K562 (cell line): ENCODE measurements around the gene CCDC85C. TPM values are rescaled to one million over a fixed set of nuclear protein-coding genes. Genes with fewer than 3 reads are reported as not detected.
A peak's percentile ranks its signal among the peaks of the same experiment; 100 is the strongest.

Experiments used
- ATAC-seq: fragments of 200-7000 bp; cut with Tn5 transposase; 3 replicates; pipeline ENCODE4 v1.9.1; 2020; ENCODE audit warnings: moderate library complexity
- BruUV-seq: library from RNA; stranded (reverse); fragments of 400-500 nt; replicated peaks from 2 replicates; lab custom pipeline; 2021; lab: Mats Ljungman, UMichigan
- CTCF ChIA-PET: fragments of 300-600 bp; formaldehyde crosslinking; extraction: SDS; loops from one replicate; lab custom pipeline; 2021; ENCODE audit warnings: low intra/inter-chr PET ratio; lab: Yijun Ruan, JAX
- POLR2A ChIA-PET: fragments of 300-600, 350-650 bp; sonication (Branson Sonifier 250); formaldehyde crosslinking; extraction: SDS; loops from one replicate; lab custom pipeline; 2021; ENCODE audit warnings: antibody characterized with exemption, inconsistent platforms; lab: Yijun Ruan, JAX
- DNase-seq, 4 experiments: peaks; one replicate each; pipeline versions ENCODE4 v3.0.0 to v3.0.0-alpha.2; 2011 to 2018; ENCODE audit warnings: low spot score in 3 of 4, mixed read lengths in 3 of 4; ENCODE audit errors: extremely low read depth in 1 of 4
- FAIRE-seq: peaks from 2 replicates; lab custom pipeline; 2011; peaks lifted over from hg19 to GRCh38; lab: Jason Lieb, UNC
- H2AFZ ChIP-seq: 2 replicates; pipeline ENCODE4 v1.6.0; 2011; ENCODE audit warnings: low read depth, low read length, control low read depth, inconsistent platforms
- H3K27ac ChIP-seq: fragments of 200-600 bp; 3 replicates; pipeline ENCODE4 v1.8.0; 2011; ENCODE audit warnings: low read depth, mild to moderate bottlenecking, control low read depth, inconsistent platforms, low read length, moderate library complexity, mixed read lengths; ENCODE audit errors: extremely low read depth
- H3K27me3 ChIP-seq, 2 experiments: fragments of 300-600 bp in 1 of 2; 2 replicates in 1 of 2; 3 replicates in 1 of 2; pipeline versions ENCODE4 v1.6.0 to v1.8.0; 2011; ENCODE audit warnings: inconsistent platforms in 2 of 2, low read length in 2 of 2, mild to moderate bottlenecking in 1 of 2, mixed read lengths in 1 of 2, moderate library complexity in 1 of 2; ENCODE audit not compliant: control insufficient read depth in 2 of 2, insufficient read depth in 2 of 2
- H3K36me3 ChIP-seq: fragments of 300-600 bp; 3 replicates; pipeline ENCODE4 v1.8.0; 2011; ENCODE audit warnings: mild to moderate bottlenecking, low read length, inconsistent platforms; ENCODE audit not compliant: control insufficient read depth, insufficient read depth
- H3K4me1 ChIP-seq, 2 experiments: fragments of 200-600 bp in 1 of 2; replicated peaks in 1 of 2; 2 replicates in 1 of 2; 3 replicates in 1 of 2; pipeline versions ENCODE4 v1.5.1 to v1.8.0; 2011; ENCODE audit warnings: inconsistent platforms in 2 of 2, low read length in 2 of 2, mild to moderate bottlenecking in 1 of 2, mixed read lengths in 1 of 2, moderate library complexity in 1 of 2; ENCODE audit not compliant: control insufficient read depth in 2 of 2, insufficient read depth in 2 of 2
- H3K4me2 ChIP-seq: 2 replicates; pipeline ENCODE4 v1.6.1; 2011; ENCODE audit warnings: low read length, control low read depth, inconsistent platforms, mixed read lengths; ENCODE audit not compliant: insufficient read depth
- H3K4me3 ChIP-seq: fragments of 200-600 bp; sonication (generic), shearing (Covaris generic); 2 replicates; pipeline ENCODE4 v1.5.1; 2016; ENCODE audit warnings: control low read depth, inconsistent platforms
- H3K79me2 ChIP-seq: fragments of 200-600 bp; 3 replicates; pipeline ENCODE4 v1.8.0; 2011; ENCODE audit warnings: low read length, inconsistent platforms; ENCODE audit not compliant: control insufficient read depth, insufficient read depth
- H3K9ac ChIP-seq, 2 experiments: 2 replicates each; pipeline versions ENCODE4 v1.6.0 to v1.6.1; 2011; ENCODE audit warnings: low read depth in 2 of 2, low read length in 2 of 2, control low read depth in 1 of 2, inconsistent platforms in 1 of 2, mild to moderate bottlenecking in 1 of 2, mixed read lengths in 1 of 2; ENCODE audit not compliant: insufficient read depth in 1 of 2
- H3K9me1 ChIP-seq: one replicate; pipeline ENCODE4 v1.6.0; 2011; ENCODE audit warnings: inconsistent platforms, mild to moderate bottlenecking, low read length, moderate library complexity; ENCODE audit not compliant: control insufficient read depth, insufficient read depth
- H3K9me3 ChIP-seq: replicated peaks from 2 replicates; pipeline ENCODE4 v1.5.1; 2011; ENCODE audit warnings: low read depth, low read length, inconsistent platforms; ENCODE audit not compliant: control insufficient read depth, insufficient read depth
- H4K20me1 ChIP-seq: replicated peaks from 2 replicates; pipeline ENCODE4 v1.6.1; 2011; ENCODE audit warnings: low read length, inconsistent platforms, mixed read lengths; ENCODE audit not compliant: control insufficient read depth, insufficient read depth
- BCOR ChIP-seq: fragments of 450-650 bp; IDR thresholded peaks from 2 replicates; pipeline ENCODE4 v1.6.1; 2016
- CREB3 ChIP-seq: fragments of 450-650 bp; conservative IDR thresholded peaks from 2 replicates; pipeline ENCODE4 v1.6.1; 2016; ENCODE audit warnings: missing genetic modification characterization, low read depth, mild to moderate bottlenecking, missing compliant biosample characterization, moderate library complexity
- HNRNPUL1 ChIP-seq: fragments of 200-400 bp; formaldehyde crosslinking; IDR thresholded peaks from 2 replicates; pipeline ENCODE4 v1.6.1; 2017; ENCODE audit warnings: low read length
- MCM3 ChIP-seq: fragments of 450-650 bp; IDR thresholded peaks from 2 replicates; pipeline ENCODE4 v1.6.1; 2016
- SRSF1 ChIP-seq: fragments of 200-400 bp; formaldehyde crosslinking; IDR thresholded peaks from 2 replicates; pipeline ENCODE4 v1.6.1; 2017; ENCODE audit warnings: mild to moderate bottlenecking, low read depth, low read length, moderate library complexity
- TARDBP ChIP-seq: fragments of 450-650 bp; IDR thresholded peaks from 2 replicates; pipeline ENCODE4 v1.6.1; 2016
- TEAD1 ChIP-seq, 2 experiments: fragments of 450-650 bp in 1 of 2; sonication (generic) in 1 of 2; formaldehyde crosslinking; IDR thresholded peaks; 2 replicates each; pipeline versions ENCODE4 v1.4.0 to v1.8.0; 2020 to 2022; ENCODE audit warnings: mild to moderate bottlenecking in 2 of 2, missing genetic modification reagents in 1 of 2
- TEAD4 ChIP-seq, 2 experiments: sonication (generic) in 1 of 2; formaldehyde crosslinking in 1 of 2; IDR thresholded peaks; 2 replicates each; pipeline versions ENCODE4 v1.6.1 to v1.8.0; 2012 to 2022; ENCODE audit warnings: borderline replicate concordance in 1 of 2, inconsistent platforms in 1 of 2, low read length in 1 of 2, mild to moderate bottlenecking in 1 of 2, missing genetic modification reagents in 1 of 2
- ZNF444 ChIP-seq: fragments of 250-450 bp; sonication (Bioruptor Pico); IDR thresholded peaks from 2 replicates; pipeline ENCODE4 v1.4.0; 2020; ENCODE audit warnings: mild to moderate bottlenecking, moderate library complexity
- WGBS: fragments of 100-300 bp; shearing (Covaris generic); methylation state at CpG from one replicate; pipeline ENCODE4 v1.1.6; 2016; ENCODE audit warnings: low coverage, mixed read lengths; ENCODE audit not compliant: insufficient coverage; ENCODE audit errors: missing lambda C conversion rate; 5-methylcytosine and 5-hydroxymethylcytosine counted together
- in situ Hi-C: fragments of 300-500 bp; cut with MboI; formaldehyde crosslinking; loops from 4 replicates; pipeline ENCODE4 v1.15.0; 2018; ENCODE audit warnings: inconsistent platforms, mixed read lengths
- intact Hi-C: fragments of 100-400 bp; cut with micrococcal nuclease; formaldehyde crosslinking; loops from 2 replicates; pipeline ENCODE4 v1.14.2; 2022
- polyA plus RNA-seq, 8 experiments: library from polyadenylated mRNA; depleted of rRNA in 4 of 8; stranded (reverse) in 5 of 8; unstranded in 3 of 8; fragments of >200 nt; fragmentation: Nextera tagmentation in 2 of 8; fragmentation: Illumina TruSeq in 1 of 8; extraction: Ambion mirVana in 2 of 8; extraction: Trizol in 1 of 8; gene quantifications; 2 replicates each; pipeline versions ENCODE4 v1.2.1 to v1.2.3, GENCODE V29; 2011 to 2014; ENCODE audit warnings: inconsistent platforms in 1 of 8, missing spikeins in 1 of 8
- total RNA-seq, 7 experiments: library from RNA; depleted of rRNA in 6 of 7; stranded (reverse); fragments of >200 nt in 6 of 7; fragmentation: Illumina TruSeq in 2 of 7; extraction: Trizol in 2 of 7; gene quantifications; 2 replicates each; pipeline versions ENCODE4 v1.2.1 to v1.2.3, GENCODE V29; 2011 to 2021; ENCODE audit warnings: low replicate concordance in 1 of 7
- TF ChIP-seq, protein P1 (sequence below): sonication (generic); formaldehyde crosslinking; IDR thresholded peaks from 2 replicates; pipeline ENCODE4 v1.8.0; 2022; ENCODE audit warnings: missing genetic modification reagents, mild to moderate bottlenecking, borderline replicate concordance

Gene CCDC85C
- total and polyA plus RNA-seq, 9 of the 15 experiments (the other 6 are each of a cell fraction or from before 2014, with no cell fraction given), result 0.18 to 22.0 (median 6.3) TPM

DNA sequence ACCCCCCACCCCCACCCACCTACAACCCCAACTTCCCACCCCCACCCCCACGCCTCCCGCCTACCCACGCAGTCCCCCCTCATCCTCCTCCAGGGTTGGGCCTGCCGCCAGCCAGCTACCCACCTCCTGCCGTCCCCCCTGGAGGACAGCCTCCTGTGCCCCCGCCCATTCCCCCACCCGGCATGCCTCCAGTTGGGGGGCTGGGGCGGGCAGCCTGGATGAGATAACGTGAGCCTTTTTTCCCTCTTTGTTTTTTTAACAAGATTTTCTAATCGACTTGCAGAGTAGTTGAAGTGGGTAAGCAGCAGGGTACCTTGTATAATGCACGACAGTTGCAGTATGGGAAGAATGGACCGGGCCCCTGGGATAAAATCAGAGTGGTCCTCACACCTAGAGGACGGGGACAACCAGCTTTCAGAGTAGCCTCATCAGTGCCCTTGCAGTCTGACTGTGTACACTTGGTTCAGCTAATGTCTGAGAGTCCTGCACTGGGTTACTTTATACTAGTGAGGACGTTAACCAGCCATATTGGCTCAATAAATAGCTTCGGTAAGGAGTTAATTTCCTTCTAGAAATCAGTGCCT, 93.4 kb downstream of the CCDC85C start:
- Histone ChIP-seq H3K36me3 (peaks cover 59% of the 10 kb centered on the region), H3K9me3 (no peaks in the 10 kb centered on the region), H3K4me2 (no peak overlapping the region), H3K79me2 (no peaks in the 10 kb centered on the region), H3K9me1 (no peaks in the 10 kb centered on the region), H3K4me1 (peaks cover 0 to 6% of the 10 kb centered on the region in 2 experiments; a peak in 2 of 5 replicates), H3K9ac (no peak overlapping the region), H3K27me3 (no peaks in the 10 kb centered on the region), H3K4me3 (no peak overlapping the region), H2AFZ (no peak overlapping the region), H4K20me1 (0 out of 2 replicates have a peak, but pooled peaks cover 7% of the 10 kb centered on the region), H3K27ac (no peak overlapping the region)
- ATAC-seq (no peak), DNase-seq (no peak), FAIRE-seq (no peak)
- POLR2A ChIA-PET, result interaction anchor here (0.5 kb wide), 1 partner anchor 1258 kb away, joined by 3 read pairs; no protein-coding TSS in a partner anchor
- in situ Hi-C loops, result no loop called here
- BruUV-seq, result TSS peak; percentile 94
- WGBS, result 88% methylated on average over 7 of the region's 15 CpGs
- TF ChIP-seq SRSF1, result no peak
- TF ChIP-seq MCM3, result no peak
- TF ChIP-seq HNRNPUL1, result no peak
- TF ChIP-seq TEAD4 (IDR thresholded peaks at IDR 0.05; ENCODE audit: low read length), result no peak
- TF ChIP-seq TEAD4 (CRISPR knock-in tag; IDR thresholded peaks at IDR 0.05; ENCODE audit: borderline replicate concordance), result no peak
- no peak for TF ChIP-seq TEAD1 (CRISPR knock-in tag; IDR thresholded peaks at IDR 0.05)
- no peak for TF ChIP-seq BCOR
- TF ChIP-seq, protein P1, sequence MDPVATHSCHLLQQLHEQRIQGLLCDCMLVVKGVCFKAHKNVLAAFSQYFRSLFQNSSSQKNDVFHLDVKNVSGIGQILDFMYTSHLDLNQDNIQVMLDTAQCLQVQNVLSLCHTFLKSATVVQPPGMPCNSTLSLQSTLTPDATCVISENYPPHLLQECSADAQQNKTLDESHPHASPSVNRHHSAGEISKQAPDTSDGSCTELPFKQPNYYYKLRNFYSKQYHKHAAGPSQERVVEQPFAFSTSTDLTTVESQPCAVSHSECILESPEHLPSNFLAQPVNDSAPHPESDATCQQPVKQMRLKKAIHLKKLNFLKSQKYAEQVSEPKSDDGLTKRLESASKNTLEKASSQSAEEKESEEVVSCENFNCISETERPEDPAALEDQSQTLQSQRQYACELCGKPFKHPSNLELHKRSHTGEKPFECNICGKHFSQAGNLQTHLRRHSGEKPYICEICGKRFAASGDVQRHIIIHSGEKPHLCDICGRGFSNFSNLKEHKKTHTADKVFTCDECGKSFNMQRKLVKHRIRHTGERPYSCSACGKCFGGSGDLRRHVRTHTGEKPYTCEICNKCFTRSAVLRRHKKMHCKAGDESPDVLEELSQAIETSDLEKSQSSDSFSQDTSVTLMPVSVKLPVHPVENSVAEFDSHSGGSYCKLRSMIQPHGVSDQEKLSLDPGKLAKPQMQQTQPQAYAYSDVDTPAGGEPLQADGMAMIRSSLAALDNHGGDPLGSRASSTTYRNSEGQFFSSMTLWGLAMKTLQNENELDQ, result no peak
- TF ChIP-seq ZNF444, result no peak
- no peak for TF ChIP-seq CREB3 (tag)
- no peak for TF ChIP-seq TARDBP
- intact Hi-C loops, result no loop called here
- CTCF ChIA-PET, result no interaction called here
